ENCODE results near the gene CIBAR2.

Gene CIBAR2

GRCh38 chr16:85144026-85144915 is 32.0 kb upstream of the CIBAR2 start:
- no peak for DNase-seq

GRCh38 chr16:85142771-85143211 is 30.5 kb upstream of the CIBAR2 start:
- no peak for DNase-seq

- DNase-seq: no peak
These were observed 29.8 kb upstream of the CIBAR2 start for GRCh38 chr16:85142129-85142513.

- DNase-seq: no peak
These were observed 29.3 kb upstream of the CIBAR2 start for GRCh38 chr16:85141491-85142128.

GRCh38 chr16:85140455-85141012 is 28.3 kb upstream of the CIBAR2 start:
- no peak for DNase-seq

- DNase-seq: no peak
These were observed 27.6 kb upstream of the CIBAR2 start for GRCh38 chr16:85139881-85140339.

GRCh38 chr16:85138825-85139627 is 26.8 kb upstream of the CIBAR2 start:
- DNase-seq: no peak

DNA sequence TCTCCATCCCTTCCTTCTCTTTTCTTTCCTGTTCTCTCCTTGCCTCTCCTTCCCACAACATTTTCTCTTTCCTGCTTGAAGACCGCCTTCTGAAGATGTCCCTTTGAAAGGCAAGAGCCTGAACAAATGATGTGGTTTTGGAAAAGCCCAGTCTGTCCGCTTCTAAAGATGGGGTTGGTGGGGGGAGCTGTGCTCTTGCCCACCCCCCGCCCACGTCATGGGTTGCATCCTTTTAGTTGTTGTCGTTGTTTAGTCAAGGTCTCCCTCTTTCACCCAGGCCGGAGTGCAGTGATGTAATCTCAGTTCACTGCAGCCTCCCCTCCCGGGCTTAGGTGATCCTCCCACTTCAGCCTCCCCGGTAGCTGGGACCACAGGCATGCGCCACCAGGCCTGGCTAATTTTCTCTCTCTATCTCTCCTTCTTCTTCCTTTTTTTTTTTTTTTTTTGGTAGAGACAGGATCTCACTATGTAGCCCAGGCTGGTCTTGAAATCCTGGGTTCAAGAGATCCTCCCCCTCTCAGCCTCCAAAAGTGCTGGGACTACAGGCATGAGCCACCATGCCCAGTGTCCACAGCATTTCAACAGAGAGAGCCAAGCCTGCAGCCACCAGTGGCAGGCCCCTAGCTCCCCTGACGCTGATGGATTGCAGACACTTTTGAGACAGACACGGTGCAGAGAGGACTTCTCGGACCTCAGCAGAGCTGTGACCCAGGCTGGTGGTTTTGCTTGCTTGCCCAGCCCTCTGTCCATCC is 26.0 kb upstream of the CIBAR2 start:
- no peak for DNase-seq

- DNase-seq: no peak
These were observed 25.2 kb upstream of the CIBAR2 start for GRCh38 chr16:85137323-85138072.

- DNase-seq: no peak
These were observed 24.5 kb upstream of the CIBAR2 start for GRCh38 chr16:85136702-85137322.

- no peak for DNase-seq
These were observed 24.0 kb upstream of the CIBAR2 start for GRCh38 chr16:85136213-85136701.

DNA sequence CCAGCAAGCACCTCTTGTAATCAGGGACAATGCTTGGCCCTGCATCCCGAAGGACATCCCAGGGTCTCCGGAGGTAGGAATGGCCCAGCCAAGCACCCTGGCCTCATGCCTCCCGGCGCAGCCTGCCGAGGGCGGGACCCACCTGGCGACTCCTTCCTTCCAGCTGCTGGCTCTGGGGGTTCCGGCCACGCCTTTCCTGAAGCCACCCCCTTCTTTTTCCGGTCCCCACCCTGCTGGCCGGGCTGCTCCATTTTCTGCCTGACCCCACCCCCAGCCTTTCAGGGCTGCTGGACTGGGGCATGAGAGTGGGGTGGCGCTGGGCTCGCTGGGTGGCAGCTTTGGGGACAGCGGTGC is 22.5 kb upstream of the CIBAR2 start:
- no peak for DNase-seq

- DNase-seq: no peak
These were observed 22.0 kb upstream of the CIBAR2 start for GRCh38 chr16:85134076-85134788.

- no peak for DNase-seq
These were observed 21.0 kb upstream of the CIBAR2 start for GRCh38 chr16:85133290-85133599.

- no peak for DNase-seq
These were observed 20.4 kb upstream of the CIBAR2 start for GRCh38 chr16:85132456-85133289.

DNA sequence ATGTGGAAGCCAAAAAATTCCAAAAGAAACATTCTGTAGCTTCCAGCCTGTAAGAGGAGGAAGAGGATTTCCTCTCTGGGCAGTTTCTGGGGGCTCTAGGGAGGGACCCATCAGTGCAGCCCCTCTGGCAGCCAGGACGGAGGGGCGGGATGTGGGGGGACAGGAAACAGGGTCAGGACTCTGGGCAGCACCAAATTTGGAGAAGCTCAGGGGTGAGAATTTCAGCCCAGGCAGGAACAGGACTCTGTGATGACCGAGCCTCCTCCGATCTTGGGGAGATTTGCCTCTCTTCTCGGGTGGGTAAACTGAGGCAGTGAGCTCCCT is 18.4 kb upstream of the CIBAR2 start:
- DNase-seq: no peak

DNA sequence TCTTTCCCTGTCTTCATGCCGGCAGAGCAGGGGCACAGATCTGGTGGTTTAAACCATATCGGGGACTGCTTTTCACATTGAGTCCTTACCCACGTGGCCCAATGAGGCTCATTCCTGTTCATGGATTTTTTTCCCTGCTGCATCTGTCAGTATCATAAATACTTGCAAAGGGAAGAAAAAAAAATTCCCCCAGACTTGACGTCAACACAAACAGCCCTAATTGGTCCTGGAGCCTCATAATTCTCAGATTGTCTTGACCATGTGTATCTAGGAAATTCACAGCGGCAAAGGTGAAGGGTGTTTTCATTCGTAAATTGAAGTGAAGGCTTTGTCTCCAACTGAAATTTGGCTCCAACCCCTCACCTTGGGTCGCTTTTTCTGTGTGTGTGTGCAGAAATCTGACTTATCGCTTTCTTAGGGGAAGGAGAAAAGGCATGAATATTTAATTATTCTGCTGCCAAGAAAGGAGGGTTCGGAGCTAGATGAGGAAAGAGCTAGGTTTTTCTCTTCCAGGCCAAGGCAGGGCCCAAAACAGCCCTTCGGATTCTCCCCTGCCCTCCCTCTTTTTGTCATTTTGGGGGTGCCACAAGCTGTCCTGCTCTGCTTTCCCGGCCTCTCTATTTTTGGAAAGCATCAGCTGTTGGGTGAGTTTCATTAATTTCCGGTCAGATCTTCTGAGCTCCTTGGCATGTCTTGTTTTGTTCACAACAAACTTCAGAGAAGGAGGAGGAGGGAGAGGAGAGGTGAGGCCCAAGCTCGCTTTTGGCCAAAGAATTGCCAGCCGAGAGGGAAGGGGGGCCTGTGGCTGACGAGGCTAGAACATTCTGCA is 17.8 kb upstream of the CIBAR2 start:
- no peak for DNase-seq

GRCh38 chr16:85128079-85128837 is 16.0 kb upstream of the CIBAR2 start:
- no peak for DNase-seq
